Upper lobe of left lung (tissue), 6 donors: ENCODE results near the gene COL9A3. TPM values are rescaled to one million over a fixed set of nuclear protein-coding genes. Genes with fewer than 3 reads are reported as not detected.

ENCODE experiments used
- ATAC-seq, 2 donors: fragments of 200-7000 bp; cut with Tn5 transposase; one replicate each; pipeline ENCODE4 v1.9.1; 2022; ENCODE audit warnings: mild to moderate bottlenecking in 2 of 2, moderate library complexity in 2 of 2; ENCODE audit not compliant: low FRiP score in 2 of 2
- DNase-seq, 2 donors: peaks; one replicate each; pipeline ENCODE4 v3.0.0-alpha.2; 2019 to 2020
- H3K27ac ChIP-seq, 4 donors: fragments of 200-600 bp; sonication (generic); one replicate each; pipeline ENCODE4 v1.5.1; 2016 to 2019
- H3K27me3 ChIP-seq, 4 donors: fragments of 200-600 bp; sonication (generic); one replicate each; pipeline ENCODE4 v1.5.1; 2017 to 2019
- H3K36me3 ChIP-seq, 4 donors: fragments of 200-600 bp; sonication (generic); one replicate each; pipeline ENCODE4 v1.5.1; 2016 to 2019
- H3K4me1 ChIP-seq, 4 donors: fragments of 200-600 bp; sonication (generic); one replicate each; pipeline ENCODE4 v1.5.1; 2018 to 2019
- H3K4me3 ChIP-seq, 4 donors: fragments of 200-600 bp; sonication (generic); one replicate each; pipeline ENCODE4 v1.5.1; 2017 to 2019; ENCODE audit warnings: mild to moderate bottlenecking in 2 of 4, moderate library complexity in 1 of 4
- H3K9me3 ChIP-seq, 4 donors: fragments of 200-600 bp; sonication (generic); one replicate each; pipeline ENCODE4 v1.5.1; 2018 to 2019
- CTCF ChIP-seq, 6 experiments: fragments of 450-650 bp in 4 of 6; fragments of 200-600 bp in 2 of 6; sonication (generic) in 2 of 6; IDR thresholded peaks; one replicate each; pipeline ENCODE4 v1.5.1; 2016 to 2019; ENCODE audit warnings: antibody characterized with exemption in 6 of 6
- EP300 ChIP-seq, 4 donors: sonication (generic); formaldehyde crosslinking; IDR thresholded peaks; one replicate each; pipeline ENCODE4 v1.5.1; 2017; ENCODE audit warnings: antibody characterized with exemption in 4 of 4, control low read depth in 2 of 4
- POLR2A ChIP-seq, 4 donors: fragments of 450-650 bp; IDR thresholded peaks; one replicate each; pipeline ENCODE4 v1.5.1; 2016 to 2017; ENCODE audit warnings: antibody characterized with exemption in 4 of 4, mild to moderate bottlenecking in 2 of 4
- POLR2AphosphoS5 ChIP-seq, 2 donors: sonication (generic); formaldehyde crosslinking; IDR thresholded peaks; one replicate each; pipeline ENCODE4 v1.5.1; 2017; ENCODE audit warnings: antibody characterized with exemption in 2 of 2
- WGBS, 2 donors: methylation state at CpG; one replicate each; pipeline ENCODE4 v1.1.5; 2017 to 2018; 5-methylcytosine and 5-hydroxymethylcytosine counted together
- total RNA-seq, 6 donors: library from RNA; depleted of rRNA in 4 of 6; stranded (reverse); fragments of >200 nt in 4 of 6; gene quantifications; one replicate each; pipeline versions ENCODE4 v1.1.0 to v1.2.1, GENCODE V29; 2016 to 2021
- donor health status: DM: no; HTN: no; CAD: no; lungs with moderate emphysema.
- donor health status: DM: no; HTN: yes; CAD: no; lungs with severe emphysema.

Gene COL9A3
- total RNA-seq, 6 donors from 2014 or later, result 0.57 to 8.4 (median 2.1) TPM; not detected in 1

GRCh38 chr20:62828511-62829230, 11.8 kb downstream of the COL9A3 start:
- DNase-seq (peak in 1 of 2 donors; percentile 72), ATAC-seq (no peak)
- WGBS, 2 donors, result 88% methylated on average over 27 of the region's 29 CpGs; no CpG with 5 or more reads in 1 of the 2 donors
- Histone ChIP-seq H3K36me3 (no peaks in the 10 kb centered on the region), H3K4me1 (peaks cover 12 to 45% (median 28%) of the 10 kb centered on the region in 4 donors), H3K4me3 (no peak overlapping the region), H3K27me3 (no peaks in the 10 kb centered on the region), H3K27ac (no peak overlapping the region), H3K9me3 (no peaks in the 10 kb centered on the region)
- no peak for TF ChIP-seq CTCF (IDR thresholded peaks at IDR 0.05)
- TF ChIP-seq EP300 (IDR thresholded peaks at IDR 0.05), result no peak
- TF ChIP-seq POLR2A (IDR thresholded peaks at IDR 0.05), result no peak
- no peak for TF ChIP-seq POLR2AphosphoS5 (IDR thresholded peaks at IDR 0.05)

- DNase-seq (peak in 1 of 2 donors; percentile 57), ATAC-seq (no peak)
- no peaks in the 10 kb centered on the region for H3K9me3 ChIP-seq
- 75 to 95% methylated on average over 4 to 31 of the region's 32 CpGs for WGBS, 2 donors
- no peaks in the 10 kb centered on the region for H3K36me3 ChIP-seq
- no peak overlapping the region for H3K27ac ChIP-seq
- peaks cover 12 to 36% (median 24%) of the 10 kb centered on the region in 4 donors for H3K4me1 ChIP-seq
- no peak overlapping the region for H3K4me3 ChIP-seq
- no peaks in the 10 kb centered on the region for H3K27me3 ChIP-seq
- TF ChIP-seq EP300 (IDR thresholded peaks at IDR 0.05) (no peak), CTCF (IDR thresholded peaks at IDR 0.05) (no peak)
Measured at GRCh38 chr20:62829231-62830230, 12.7 kb downstream of the COL9A3 start.

GRCh38 chr20:62830251-62830650, 13.4 kb downstream of the COL9A3 start:
- DNase-seq (peak in 1 of 2 donors; percentile 56), ATAC-seq (no peak)
- no peak overlapping the region for H3K4me3 ChIP-seq
- TF ChIP-seq POLR2A (IDR thresholded peaks at IDR 0.05) (no peak), EP300 (IDR thresholded peaks at IDR 0.05) (no peak), POLR2AphosphoS5 (IDR thresholded peaks at IDR 0.05) (no peak), CTCF (IDR thresholded peaks at IDR 0.05) (no peak)
- H3K9me3 ChIP-seq, result no peaks in the 10 kb centered on the region
- H3K36me3 ChIP-seq, result no peaks in the 10 kb centered on the region
- no peaks in the 10 kb centered on the region for H3K27me3 ChIP-seq
- H3K27ac ChIP-seq, result no peak overlapping the region
- peaks cover 12 to 29% (median 18%) of the 10 kb centered on the region in 4 donors for H3K4me1 ChIP-seq
- WGBS, 2 donors, result 80 to 94% methylated on average over 1 to 11 of the region's 14 CpGs

- no peak overlapping the region for H3K27ac ChIP-seq
- H3K27me3 ChIP-seq, result no peaks in the 10 kb centered on the region
- WGBS, 2 donors, result 86 to 98% methylated on average over 17 to 19 of the region's 22 CpGs
- H3K4me1 ChIP-seq, result peaks cover 12 to 26% (median 18%) of the 10 kb centered on the region in 4 donors
- no peak overlapping the region for H3K4me3 ChIP-seq
- H3K9me3 ChIP-seq, result no peaks in the 10 kb centered on the region
- DNase-seq (peak in 1 of 2 donors; percentile 61), ATAC-seq (no peak)
- H3K36me3 ChIP-seq, result no peaks in the 10 kb centered on the region
- TF ChIP-seq EP300 (IDR thresholded peaks at IDR 0.05) (no peak), CTCF (IDR thresholded peaks at IDR 0.05) (no peak), POLR2A (IDR thresholded peaks at IDR 0.05) (no peak), POLR2AphosphoS5 (IDR thresholded peaks at IDR 0.05) (no peak)
Measured at GRCh38 chr20:62830821-62831220, 14.0 kb downstream of the COL9A3 start.
